Endothelial cell of hepatic sinusoid (primary cell): Measurements from ENCODE around the gene EP400.

Experiments used
- in situ Hi-C: cut with HindIII; loops from 2 replicates; pipeline ENCODE4 v1.10.0; 2017; ENCODE audit warnings: low sequenced_read_pairs

Gene EP400

GRCh38 chr12:132105467-132105866, 155.7 kb downstream of the EP400 start:
- in situ Hi-C loops: loop anchor here (10.0 kb wide), 1 partner anchor 219 kb away; the partner anchor contains the start of gene GALNT9

- in situ Hi-C loops: loop anchor here (10.0 kb wide), 1 partner anchor 218 kb away; the partner anchor contains the start of gene GALNT9
These were observed 157.2 kb downstream of the EP400 start for GRCh38 chr12:132106921-132107320.

GRCh38 chr12:132108211-132108832, 158.6 kb downstream of the EP400 start:
- in situ Hi-C loops: loop anchor here (10.0 kb wide), 1 partner anchor 216 kb away; the partner anchor contains the start of gene GALNT9

- in situ Hi-C loops: loop anchor here (10.0 kb wide), 1 partner anchor 215 kb away; the partner anchor contains the start of gene GALNT9
These were observed 160.0 kb downstream of the EP400 start for GRCh38 chr12:132109741-132110140.

- in situ Hi-C loops: no loop called here
These were observed 160.9 kb downstream of the EP400 start for GRCh38 chr12:132110677-132111076.

- in situ Hi-C loops: no loop called here
These were observed 162.0 kb downstream of the EP400 start for GRCh38 chr12:132111654-132112304.

- in situ Hi-C loops: no loop called here
These were observed 164.9 kb downstream of the EP400 start for GRCh38 chr12:132114667-132115066.

- in situ Hi-C loops: no loop called here
These were observed 165.8 kb downstream of the EP400 start for GRCh38 chr12:132115500-132115899.

GRCh38 chr12:132116709-132117557, 167.2 kb downstream of the EP400 start:
- in situ Hi-C loops: no loop called here

- in situ Hi-C loops: no loop called here
These were observed 167.8 kb downstream of the EP400 start for GRCh38 chr12:132117558-132117875.

- in situ Hi-C loops: no loop called here
These were observed 169.1 kb downstream of the EP400 start for GRCh38 chr12:132118876-132119275.

GRCh38 chr12:132121283-132121682, 171.5 kb downstream of the EP400 start:
- in situ Hi-C loops: no loop called here

GRCh38 chr12:132123970-132124765, 174.4 kb downstream of the EP400 start:
- in situ Hi-C loops: no loop called here

- in situ Hi-C loops: loop anchor here (5.0 kb wide), 1 partner anchor 48 kb away; no protein-coding TSS in a partner anchor
These were observed 175.2 kb downstream of the EP400 start for GRCh38 chr12:132124766-132125425.

GRCh38 chr12:132125736-132126135, 176.0 kb downstream of the EP400 start:
- in situ Hi-C loops: loop anchor here (5.0 kb wide), 1 partner anchor 48 kb away; no protein-coding TSS in a partner anchor

- in situ Hi-C loops: loop anchor here (5.0 kb wide), 1 partner anchor 50 kb away; no protein-coding TSS in a partner anchor
These were observed 177.3 kb downstream of the EP400 start for GRCh38 chr12:132127041-132127440.

- in situ Hi-C loops: loop anchor here (5.0 kb wide), 1 partner anchor 52 kb away; no protein-coding TSS in a partner anchor
These were observed 179.3 kb downstream of the EP400 start for GRCh38 chr12:132129007-132129406.

- in situ Hi-C loops: no loop called here
These were observed 180.9 kb downstream of the EP400 start for GRCh38 chr12:132130690-132131089.
